KMS-11 (cell line): ENCODE results near the gene METTL27.
"Not testable (repeated sequence)": the region's sequence is repeated elsewhere in the genome, so short reads cannot be mapped to it uniquely, and the experiment has no call there.

Source experiments
- H2AFZ ChIP-seq: fragments of 200-600 bp; sonication (generic); 2 replicates; pipeline ENCODE4 v1.6.1; 2016; ENCODE audit warnings: antibody characterized with exemption, mixed run types, low read depth
- H3K27ac ChIP-seq: fragments of 200-600 bp; sonication (generic); 2 replicates; pipeline ENCODE4 v1.6.1; 2016; ENCODE audit warnings: mild to moderate bottlenecking, mixed run types
- H3K27me3 ChIP-seq: fragments of 200-600 bp; sonication (generic); 2 replicates; pipeline ENCODE4 v1.6.1; 2017; ENCODE audit warnings: mild to moderate bottlenecking, low read depth, mixed run types, moderate library complexity; ENCODE audit not compliant: insufficient read depth
- H3K36me3 ChIP-seq: fragments of 200-600 bp; sonication (generic); 2 replicates; pipeline ENCODE4 v1.6.1; 2017; ENCODE audit warnings: mild to moderate bottlenecking, mixed run types; ENCODE audit not compliant: insufficient read depth
- H3K4me1 ChIP-seq: fragments of 200-600 bp; sonication (generic); 2 replicates; pipeline ENCODE4 v1.6.1; 2016; ENCODE audit warnings: mild to moderate bottlenecking, low read depth, mixed run types; ENCODE audit not compliant: poor library complexity, severe bottlenecking
- H3K4me2 ChIP-seq: fragments of 200-600 bp; sonication (generic); 2 replicates; pipeline ENCODE4 v1.7.0; 2016; ENCODE audit warnings: mild to moderate bottlenecking, mixed run types
- H3K4me3 ChIP-seq: fragments of 200-600 bp; sonication (generic); IDR thresholded peaks from 2 replicates; pipeline ENCODE4 v1.6.1; 2017; ENCODE audit warnings: low read depth, low read length, mixed read lengths; ENCODE audit not compliant: insufficient read depth
- H3K79me2 ChIP-seq: fragments of 200-600 bp; sonication (generic); 2 replicates; pipeline ENCODE4 v1.6.1; 2016; ENCODE audit warnings: low read depth, mixed run types; ENCODE audit not compliant: insufficient read depth
- H3K9ac ChIP-seq: fragments of 200-600 bp; sonication (generic); 2 replicates; pipeline ENCODE4 v1.6.1; 2016; ENCODE audit warnings: mild to moderate bottlenecking, mixed run types
- H4K20me1 ChIP-seq: fragments of 200-600 bp; sonication (generic); 2 replicates; pipeline ENCODE4 v1.6.1; 2016; ENCODE audit warnings: mild to moderate bottlenecking, mixed run types; ENCODE audit not compliant: insufficient read depth
- TF ChIP-seq, protein P1 (sequence below): fragments of 200-600 bp; sonication (generic); conservative IDR thresholded peaks from 2 replicates; pipeline ENCODE4 v1.6.1; 2017; ENCODE audit warnings: low read depth, mild to moderate bottlenecking, antibody characterized with exemption, low read length, moderate library complexity, mixed read lengths

METTL27 gene

DNA sequence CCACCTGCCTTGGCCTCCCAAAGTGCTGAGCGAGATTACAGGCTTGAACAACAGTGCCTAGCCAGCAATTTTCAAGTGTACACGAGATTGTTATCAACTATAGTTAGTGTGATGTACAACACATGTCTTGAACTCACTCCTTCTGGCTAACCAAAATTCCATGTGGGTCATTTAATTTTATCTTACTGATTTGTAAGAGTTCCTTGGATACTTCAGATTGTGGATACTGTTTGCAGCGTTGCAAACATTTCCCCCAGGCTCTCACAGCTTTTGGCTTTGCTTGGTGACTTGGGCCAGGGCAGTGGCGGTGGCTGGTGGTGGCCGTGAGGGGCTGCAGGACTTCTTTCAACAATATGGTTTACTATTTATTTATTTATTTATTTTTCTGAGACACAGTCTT lies 10.2 kb upstream of the METTL27 start:
- peaks cover 17% of the 10 kb centered on the region; the same call in 1 of the 2 replicates for H3K27me3 ChIP-seq
- no peaks in the 10 kb centered on the region for H3K36me3 ChIP-seq
- TF ChIP-seq, protein P1, sequence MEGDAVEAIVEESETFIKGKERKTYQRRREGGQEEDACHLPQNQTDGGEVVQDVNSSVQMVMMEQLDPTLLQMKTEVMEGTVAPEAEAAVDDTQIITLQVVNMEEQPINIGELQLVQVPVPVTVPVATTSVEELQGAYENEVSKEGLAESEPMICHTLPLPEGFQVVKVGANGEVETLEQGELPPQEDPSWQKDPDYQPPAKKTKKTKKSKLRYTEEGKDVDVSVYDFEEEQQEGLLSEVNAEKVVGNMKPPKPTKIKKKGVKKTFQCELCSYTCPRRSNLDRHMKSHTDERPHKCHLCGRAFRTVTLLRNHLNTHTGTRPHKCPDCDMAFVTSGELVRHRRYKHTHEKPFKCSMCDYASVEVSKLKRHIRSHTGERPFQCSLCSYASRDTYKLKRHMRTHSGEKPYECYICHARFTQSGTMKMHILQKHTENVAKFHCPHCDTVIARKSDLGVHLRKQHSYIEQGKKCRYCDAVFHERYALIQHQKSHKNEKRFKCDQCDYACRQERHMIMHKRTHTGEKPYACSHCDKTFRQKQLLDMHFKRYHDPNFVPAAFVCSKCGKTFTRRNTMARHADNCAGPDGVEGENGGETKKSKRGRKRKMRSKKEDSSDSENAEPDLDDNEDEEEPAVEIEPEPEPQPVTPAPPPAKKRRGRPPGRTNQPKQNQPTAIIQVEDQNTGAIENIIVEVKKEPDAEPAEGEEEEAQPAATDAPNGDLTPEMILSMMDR, result no peak
- no peak overlapping the region; the same call in 1 of the 2 replicates for H2AFZ ChIP-seq
- H3K4me3 ChIP-seq, result no peak overlapping the region
- H3K4me2 ChIP-seq, result peak overlapping the region; percentile 43; the same call in 1 of the 2 replicates
- no peaks in the 10 kb centered on the region for H3K79me2 ChIP-seq
- H3K9ac ChIP-seq, result no peak overlapping the region
- H3K27ac ChIP-seq, result no peak overlapping the region
- H4K20me1 ChIP-seq, result no peaks in the 10 kb centered on the region
- H3K4me1 ChIP-seq, result peaks cover 55% of the 10 kb centered on the region

DNA sequence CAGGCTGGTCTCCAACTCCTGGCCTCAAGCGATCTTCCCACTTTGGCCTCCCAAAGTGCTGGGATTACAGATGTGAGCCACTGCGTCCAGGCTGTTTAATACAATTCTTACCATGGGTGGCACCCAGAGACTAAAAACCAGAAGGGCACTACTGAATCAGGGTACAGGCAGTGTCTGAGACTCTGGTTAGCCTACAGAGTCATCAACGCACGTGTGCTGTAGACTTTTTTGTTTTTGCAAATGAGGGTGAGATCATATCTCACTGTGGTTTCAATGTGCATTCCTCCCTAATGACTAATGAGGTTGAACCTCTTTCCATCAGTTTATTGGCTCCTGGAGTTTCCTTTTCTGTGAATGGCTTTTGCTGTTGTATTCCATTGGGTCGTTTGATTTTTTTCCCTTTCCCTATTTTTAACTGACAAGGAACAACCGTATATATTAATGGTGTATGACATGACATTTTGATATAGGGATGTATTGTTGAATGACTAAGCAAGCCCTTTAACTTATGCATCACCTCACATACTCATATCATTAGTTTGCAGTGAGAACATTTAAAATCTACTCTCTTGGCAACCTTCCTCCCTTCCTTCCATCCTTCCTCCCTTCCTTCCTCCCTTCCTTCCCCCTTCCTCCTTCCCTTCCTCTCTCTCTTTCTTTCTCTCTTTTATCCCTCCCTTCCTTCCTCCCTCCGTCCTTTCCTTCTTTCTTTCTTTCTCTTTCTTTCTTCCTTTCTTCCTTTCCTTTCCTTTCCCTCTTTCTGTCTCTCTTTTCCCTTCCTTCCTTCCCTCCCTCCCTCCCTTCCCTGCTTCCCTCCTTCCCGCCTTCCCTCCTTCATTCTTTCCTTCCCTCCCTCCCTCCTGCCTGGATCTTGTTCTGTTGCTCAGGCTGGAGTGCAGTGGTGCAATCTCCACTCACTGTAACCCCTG lies 9.4 kb upstream of the METTL27 start:
- TF ChIP-seq, protein P1, result no peak
- peak overlapping the region; percentile 67 for H3K4me2 ChIP-seq
- peaks cover 10% of the 10 kb centered on the region; the same call in 1 of the 2 replicates for H3K27me3 ChIP-seq
- no peaks in the 10 kb centered on the region for H4K20me1 ChIP-seq
- no peak overlapping the region for H3K4me3 ChIP-seq
- peak overlapping the region; percentile 81 for H3K27ac ChIP-seq
- H3K79me2 ChIP-seq, result no peaks in the 10 kb centered on the region
- H3K9ac ChIP-seq, result peak overlapping the region; percentile 52; the same call in 1 of the 2 replicates
- H3K4me1 ChIP-seq, result peaks cover 57% of the 10 kb centered on the region
- H2AFZ ChIP-seq, result peak overlapping the region; percentile 42
- no peaks in the 10 kb centered on the region for H3K36me3 ChIP-seq

DNA sequence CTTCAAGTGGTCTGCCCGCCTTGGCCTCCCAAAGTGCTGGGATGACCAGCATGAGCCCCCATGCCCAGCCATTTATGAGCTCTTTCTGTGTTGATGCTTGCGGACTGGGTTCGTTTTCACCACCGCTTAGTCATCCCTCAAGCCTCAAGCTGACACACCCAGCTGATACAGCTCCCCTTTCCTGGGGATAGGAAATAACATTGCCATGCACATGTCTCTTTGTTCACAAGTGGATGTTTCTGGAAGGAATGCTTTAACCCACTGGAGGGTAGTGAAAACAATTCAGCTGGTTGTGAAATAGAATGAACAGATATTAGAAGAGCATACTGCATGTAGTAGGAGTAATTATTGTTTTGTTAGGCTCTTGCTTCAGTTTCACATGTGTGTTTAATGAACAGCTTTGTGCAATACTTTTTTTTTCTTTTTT lies 8.5 kb upstream of the METTL27 start:
- H3K36me3 ChIP-seq, result no peaks in the 10 kb centered on the region
- peak overlapping the region; percentile 81 for H3K27ac ChIP-seq
- no peak overlapping the region for H3K4me3 ChIP-seq
- no peaks in the 10 kb centered on the region for H4K20me1 ChIP-seq
- peaks cover 61% of the 10 kb centered on the region for H3K4me1 ChIP-seq
- TF ChIP-seq, protein P1, result no peak
- peak overlapping the region; percentile 52; the same call in 1 of the 2 replicates for H3K9ac ChIP-seq
- H3K79me2 ChIP-seq, result no peaks in the 10 kb centered on the region
- H3K4me2 ChIP-seq, result peak overlapping the region; percentile 67
- peak overlapping the region; percentile 42; the same call in 1 of the 2 replicates for H2AFZ ChIP-seq
- peaks cover 7% of the 10 kb centered on the region; the same call in 1 of the 2 replicates for H3K27me3 ChIP-seq

DNA sequence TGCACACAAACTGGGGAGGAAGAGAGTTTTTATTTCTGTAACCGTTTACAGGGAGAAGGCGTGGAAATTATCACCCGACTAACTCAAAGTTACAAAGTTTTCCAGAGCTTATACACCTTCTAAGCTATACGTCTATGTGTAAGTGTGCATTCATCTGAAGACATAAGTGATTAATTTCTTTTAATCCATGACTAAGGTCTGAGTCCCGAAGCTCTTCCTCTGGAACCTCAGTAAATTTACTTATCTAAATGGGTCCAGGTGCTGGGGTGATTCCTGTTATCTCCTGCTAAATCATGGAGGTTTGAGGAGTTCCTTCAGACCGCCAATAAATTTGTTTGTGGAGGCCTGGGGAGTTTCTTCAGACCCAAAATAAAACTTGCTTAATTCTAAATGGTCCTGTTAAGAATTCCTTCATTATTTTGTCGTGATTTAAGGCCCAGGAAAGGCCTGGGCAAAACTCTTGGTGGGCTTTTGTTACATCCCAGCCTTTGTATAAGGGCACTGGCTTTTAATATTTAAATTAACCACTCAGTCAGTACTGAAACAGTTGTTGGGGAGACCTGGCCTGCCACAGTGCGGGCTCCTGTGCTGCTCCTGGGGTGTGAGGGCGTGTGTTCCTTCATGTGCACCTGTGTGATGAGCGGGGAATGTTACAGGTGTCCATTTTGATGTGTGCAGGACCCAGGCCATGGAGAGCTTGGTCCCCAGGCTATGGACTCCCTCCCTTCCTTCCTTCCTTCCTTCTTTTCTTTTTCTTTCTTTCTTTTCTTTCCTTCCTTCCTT lies 5.8 kb upstream of the METTL27 start:
- no peaks in the 10 kb centered on the region for H3K79me2 ChIP-seq
- no peak overlapping the region for H3K27ac ChIP-seq
- no peak overlapping the region for H2AFZ ChIP-seq
- H3K36me3 ChIP-seq, result no peaks in the 10 kb centered on the region
- TF ChIP-seq, protein P1, result no peak
- no peak overlapping the region for H3K4me3 ChIP-seq
- no peaks in the 10 kb centered on the region for H3K27me3 ChIP-seq
- peaks cover 83% of the 10 kb centered on the region for H3K4me1 ChIP-seq
- H3K4me2 ChIP-seq, result no peak overlapping the region; the same call in 1 of the 2 replicates
- H3K9ac ChIP-seq, result no peak overlapping the region
- no peaks in the 10 kb centered on the region for H4K20me1 ChIP-seq

DNA sequence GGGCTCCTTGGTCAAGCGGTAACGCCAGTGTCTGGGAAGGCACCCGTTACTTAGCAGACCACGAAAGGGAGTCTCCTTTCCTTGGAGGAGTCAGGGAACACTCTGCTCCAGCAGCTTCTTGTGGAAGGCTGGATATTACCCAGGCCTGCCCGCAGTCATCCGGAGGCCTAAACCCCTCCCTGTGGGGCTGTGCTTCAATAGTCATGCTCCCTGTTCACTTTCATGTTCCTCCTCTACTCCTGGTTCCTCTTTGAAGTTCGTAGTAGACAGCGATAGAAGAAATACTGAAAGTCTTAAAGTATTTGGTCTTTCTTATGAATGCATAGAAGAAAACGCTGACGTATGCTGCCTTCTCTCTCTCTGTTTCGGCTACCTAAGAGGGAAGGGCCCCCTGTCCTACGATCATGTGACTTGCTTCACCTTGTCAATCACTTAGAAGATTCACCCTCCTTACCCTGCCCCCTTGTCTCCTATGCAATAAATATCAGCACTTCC lies 3.4 kb upstream of the METTL27 start:
- Histone ChIP-seq H3K27ac (peak overlapping the region; percentile 59), H2AFZ (peak overlapping the region; percentile 42), H3K4me2 (peak overlapping the region; percentile 61), H3K9ac (peak overlapping the region; percentile 31; the same call in 1 of the 2 replicates), H3K4me1 (peaks cover 73% of the 10 kb centered on the region)
- not testable (repeated sequence) for H4K20me1 ChIP-seq, H3K79me2 ChIP-seq, H3K4me3 ChIP-seq, H3K27me3 ChIP-seq, H3K36me3 ChIP-seq
